Mesothelial cell of epicardium (in vitro differentiated cells): ENCODE measurements around the gene HYLS1. TPM values are rescaled to one million over a fixed set of nuclear protein-coding genes. Genes with fewer than 3 reads are reported as not detected.

Source experiments
- DNase-seq, 2 experiments: peaks; one replicate each; pipeline ENCODE4 v3.0.0; 2021; ENCODE audit warnings: low spot score in 2 of 2; ENCODE audit not compliant: unreplicated experiment in 2 of 2
- H3K27ac Mint-ChIP-seq: 2 replicates; pipeline ENCODE4 v1.8.0; 2021; ENCODE audit warnings: mixed read lengths
- H3K27me3 Mint-ChIP-seq: 2 replicates; pipeline ENCODE4 v1.8.0; 2021; ENCODE audit warnings: low read depth, mixed read lengths
- H3K36me3 Mint-ChIP-seq: 2 replicates; pipeline ENCODE4 v1.8.0; 2021; ENCODE audit warnings: mixed read lengths
- H3K4me1 Mint-ChIP-seq: 2 replicates; pipeline ENCODE4 v1.8.0; 2021; ENCODE audit warnings: mixed read lengths
- H3K4me3 Mint-ChIP-seq: 2 replicates; pipeline ENCODE4 v1.8.0; 2021; ENCODE audit warnings: mild to moderate bottlenecking, moderate library complexity, mixed read lengths
- H3K9me3 Mint-ChIP-seq: 2 replicates; pipeline ENCODE4 v1.8.0; 2021; ENCODE audit warnings: mixed read lengths
- CTCF ChIP-seq: fragments of 200-600 bp; sonication (generic); IDR thresholded peaks from one replicate; pipeline ENCODE4 v1.5.0; 2021; ENCODE audit warnings: antibody characterized with exemption; ENCODE audit not compliant: unreplicated experiment
- total RNA-seq: library from RNA; stranded (reverse); gene quantifications from 3 replicates; pipeline ENCODE4 v1.2.1, GENCODE V29; 2021

The HYLS1 gene
- total RNA-seq, 1 donor from 2014 or later = 5.8 TPM

DNA sequence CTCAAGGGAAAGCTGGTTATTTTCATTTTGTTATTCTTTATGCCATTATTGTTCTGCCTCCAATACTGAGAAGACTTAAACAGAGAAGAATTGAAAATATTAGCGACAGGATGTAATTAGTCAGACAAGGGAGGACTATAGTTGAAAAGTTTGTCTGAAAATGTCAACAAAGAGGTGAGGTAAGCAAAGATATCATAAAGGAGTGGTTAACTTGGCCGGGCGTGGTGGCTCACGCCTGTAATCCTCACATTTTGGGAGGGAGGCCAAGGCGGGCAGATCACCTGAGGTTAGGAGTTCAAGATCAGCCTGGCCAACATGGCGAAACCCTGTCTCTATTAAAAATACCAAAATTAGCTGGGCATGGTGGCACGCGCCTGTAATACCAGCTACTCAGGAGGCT lies 4.1 kb upstream of the HYLS1 start:
- Mint-ChIP-seq H3K4me1 (peaks cover 5% of the 10 kb centered on the region), H3K27ac (no peak overlapping the region), H3K27me3 (peaks cover 35% of the 10 kb centered on the region), H3K36me3 (no peaks in the 10 kb centered on the region), H3K9me3 (no peaks in the 10 kb centered on the region), H3K4me3 (no peak overlapping the region)
- no peak for DNase-seq
- no peak for TF ChIP-seq CTCF

DNA sequence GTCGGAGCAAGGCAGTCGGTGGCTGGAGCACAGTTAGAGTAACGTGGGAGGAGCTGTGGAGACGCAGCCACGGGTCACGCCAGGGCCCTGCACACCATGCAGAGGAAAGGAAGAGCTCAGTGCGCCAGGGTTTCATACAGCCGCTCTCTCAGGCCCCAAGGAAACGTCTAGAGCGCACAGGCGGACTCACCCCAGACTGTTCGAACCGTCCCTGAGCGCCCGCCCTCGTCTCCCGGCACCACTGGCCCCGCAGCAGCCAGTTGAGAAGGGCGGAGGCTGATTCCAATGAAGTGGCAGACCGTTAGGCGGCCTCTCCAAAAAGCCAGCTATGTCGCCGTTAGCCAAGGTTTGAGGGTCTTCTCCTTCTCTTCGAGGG lies 483 bp upstream of the HYLS1 start:
- Mint-ChIP-seq H3K27ac (peak overlapping the region; percentile 67), H3K4me3 (peak overlapping the region; percentile 79)
- no peak for DNase-seq

DNA sequence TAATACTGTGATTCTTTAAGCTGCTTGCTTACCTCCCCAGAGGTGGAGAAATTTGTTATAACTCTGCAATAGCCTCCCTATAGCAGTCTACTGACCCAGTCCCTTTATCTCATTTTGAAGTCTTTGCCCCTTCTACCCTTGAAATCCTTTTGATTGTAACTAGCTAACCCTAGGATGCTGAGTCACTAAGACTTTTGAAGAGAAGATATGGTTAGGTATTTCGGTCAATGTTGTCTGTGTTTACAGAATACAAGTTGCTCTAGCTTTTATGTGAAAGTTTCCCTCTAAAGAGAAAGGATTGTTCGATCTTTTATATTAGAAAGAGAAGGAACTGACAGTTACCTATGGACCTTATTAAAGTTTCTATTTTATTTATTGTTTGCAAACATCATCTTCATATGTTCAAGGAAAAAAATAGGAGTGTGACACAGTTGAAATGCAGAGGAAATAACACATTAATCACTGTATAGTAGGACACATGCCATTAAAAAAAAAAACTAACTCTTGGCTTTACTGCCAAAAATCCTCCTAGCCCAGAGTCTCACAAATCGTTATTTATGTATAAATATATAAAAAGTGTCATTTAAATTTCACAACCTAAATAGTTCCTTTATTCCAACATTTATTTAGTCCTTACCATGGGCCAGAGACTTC lies 3.1 kb downstream of the HYLS1 start:
- Mint-ChIP-seq H3K27me3 (no peaks in the 10 kb centered on the region), H3K4me1 (peaks cover 9% of the 10 kb centered on the region), H3K36me3 (peaks cover 13% of the 10 kb centered on the region), H3K27ac (no peak overlapping the region), H3K9me3 (no peaks in the 10 kb centered on the region), H3K4me3 (no peak overlapping the region)
- no peak for TF ChIP-seq CTCF
- DNase-seq = no peak

More for the DNA sequence above, 483 bp upstream of the HYLS1 start:
- H3K9me3 Mint-ChIP-seq = no peaks in the 10 kb centered on the region
- H3K27me3 Mint-ChIP-seq = peaks cover 3% of the 10 kb centered on the region
- no peaks in the 10 kb centered on the region for H3K36me3 Mint-ChIP-seq
- H3K4me1 Mint-ChIP-seq = peaks cover 9% of the 10 kb centered on the region
- no peak for TF ChIP-seq CTCF

DNA sequence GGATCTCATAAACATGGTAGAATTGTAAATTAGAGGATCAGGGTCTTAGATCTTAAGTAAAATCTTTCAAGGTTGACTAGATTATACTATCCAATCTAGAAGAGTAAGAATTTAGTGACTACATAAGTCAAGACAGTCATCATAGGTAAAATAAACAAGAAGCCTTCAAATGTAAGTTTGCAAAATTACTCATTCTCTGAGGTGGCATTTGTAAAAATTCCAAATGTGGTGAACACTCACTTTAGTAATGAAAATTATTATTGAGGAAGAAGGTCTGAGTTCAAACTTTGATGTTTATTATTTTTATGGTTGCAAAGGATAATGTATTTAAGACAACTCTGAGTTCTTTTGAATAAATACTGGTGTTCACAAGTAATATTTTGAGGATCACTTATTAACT lies 4.6 kb downstream of the HYLS1 start:
- TF ChIP-seq CTCF = no peak
- no peaks in the 10 kb centered on the region for H3K27me3 Mint-ChIP-seq
- no peak for DNase-seq
- H3K4me1 Mint-ChIP-seq = peaks cover 9% of the 10 kb centered on the region
- H3K9me3 Mint-ChIP-seq = no peaks in the 10 kb centered on the region
- no peak overlapping the region for H3K27ac Mint-ChIP-seq
- H3K36me3 Mint-ChIP-seq = peaks cover 13% of the 10 kb centered on the region
- H3K4me3 Mint-ChIP-seq = no peak overlapping the region

- Mint-ChIP-seq H3K4me1 (peaks cover 7% of the 10 kb centered on the region), H3K27ac (no peak overlapping the region)
Measured at GRCh38 chr11:125892994-125893393, 5.5 kb downstream of the HYLS1 start.

More at GRCh38 chr11:125892994-125893393, 5.5 kb downstream of the HYLS1 start:
- no peaks in the 10 kb centered on the region for H3K27me3 Mint-ChIP-seq
- no peak for TF ChIP-seq CTCF
- no peaks in the 10 kb centered on the region for H3K9me3 Mint-ChIP-seq
- no peak overlapping the region for H3K4me3 Mint-ChIP-seq
- peaks cover 16% of the 10 kb centered on the region for H3K36me3 Mint-ChIP-seq
- no peak for DNase-seq
